HepG2 (cell line): Measurements from ENCODE around the gene INHBC. TPM values are rescaled to one million over a fixed set of nuclear protein-coding genes. Genes with fewer than 3 reads are reported as not detected.

Experiments
- BRCA1 ChIP-seq: sonication (generic); formaldehyde crosslinking; IDR thresholded peaks from 2 replicates; pipeline ENCODE4 v1.4.0; 2020; ENCODE audit warnings: missing genetic modification reagents
- ESRRA ChIP-seq: sonication (generic); formaldehyde crosslinking; IDR thresholded peaks from 2 replicates; pipeline ENCODE4 v1.5.1; 2020; ENCODE audit warnings: mild to moderate bottlenecking, low read depth, missing genetic modification reagents
- JDP2 ChIP-seq: sonication (generic); formaldehyde crosslinking; IDR thresholded peaks from 2 replicates; pipeline ENCODE4 v1.8.1; 2022; ENCODE audit warnings: missing genetic modification reagents, borderline replicate concordance
- PLRG1 ChIP-seq: fragments of 450-650 bp; conservative IDR thresholded peaks from 2 replicates; pipeline ENCODE4 v1.6.1; 2016
- RNF2 ChIP-seq: fragments of 450-650 bp; conservative IDR thresholded peaks from 2 replicates; pipeline ENCODE4 v1.6.1; 2016; ENCODE audit warnings: low read depth
- SPEN ChIP-seq: sonication (generic); formaldehyde crosslinking; IDR thresholded peaks from 2 replicates; pipeline ENCODE4 v1.5.1; 2020; ENCODE audit warnings: low read depth, mild to moderate bottlenecking, missing genetic modification reagents
- TARDBP ChIP-seq: sonication (generic); formaldehyde crosslinking; IDR thresholded peaks from 2 replicates; pipeline ENCODE4 v1.8.0; 2022; ENCODE audit warnings: mild to moderate bottlenecking, missing genetic modification reagents
- ZNF335 ChIP-seq: sonication (generic); formaldehyde crosslinking; IDR thresholded peaks from 2 replicates; pipeline ENCODE4 v1.4.0; 2020; ENCODE audit warnings: missing genetic modification reagents
- ZNF670 ChIP-seq: sonication (generic); formaldehyde crosslinking; IDR thresholded peaks from 2 replicates; pipeline ENCODE4 v1.8.0; 2022; ENCODE audit warnings: mild to moderate bottlenecking, missing genetic modification reagents, borderline replicate concordance
- polyA plus RNA-seq, 8 experiments: library from polyadenylated mRNA; depleted of rRNA in 3 of 8; stranded (reverse) in 7 of 8; unstranded in 1 of 8; fragments of >200 nt; fragmentation: Illumina TruSeq in 4 of 8; extraction: Trizol in 4 of 8; gene quantifications; 2 replicates each; pipeline versions ENCODE4 v1.2.1 to v1.2.3, GENCODE V29; 2011 to 2016; ENCODE audit warnings: low read depth in 4 of 8, missing spikeins in 1 of 8, mixed read lengths in 1 of 8; ENCODE audit not compliant: insufficient read depth in 1 of 8
- total RNA-seq, 5 experiments: library from RNA; depleted of rRNA; stranded (reverse); fragments of >200 nt; fragmentation: Illumina TruSeq; extraction: Trizol; gene quantifications; 2 replicates each; pipeline ENCODE4 v1.2.3, GENCODE V29; 2016; ENCODE audit warnings: low read depth in 1 of 5
- TF ChIP-seq, protein P1 (sequence below): sonication (generic); formaldehyde crosslinking; IDR thresholded peaks from 2 replicates; pipeline ENCODE4 v1.4.0; 2020; ENCODE audit warnings: missing genetic modification reagents, borderline replicate concordance
- TF ChIP-seq, protein P2 (sequence below): sonication (generic); formaldehyde crosslinking; IDR thresholded peaks from 2 replicates; pipeline ENCODE4 v1.8.0; 2023; ENCODE audit warnings: mild to moderate bottlenecking, missing genetic modification reagents
- TF ChIP-seq, protein P3 (sequence below): sonication (generic); formaldehyde crosslinking; IDR thresholded peaks from 2 replicates; pipeline ENCODE4 v1.5.0; 2020; ENCODE audit warnings: mild to moderate bottlenecking, missing genetic modification reagents, borderline replicate concordance
- TF ChIP-seq, protein P4 (sequence below): sonication (generic); formaldehyde crosslinking; IDR thresholded peaks from 2 replicates; pipeline ENCODE4 v1.5.1; 2020; ENCODE audit warnings: missing genetic modification reagents, mild to moderate bottlenecking, borderline replicate concordance
- TF ChIP-seq, protein P5 (sequence below): sonication (generic); formaldehyde crosslinking; IDR thresholded peaks from 2 replicates; pipeline ENCODE4 v1.4.0; 2020; ENCODE audit warnings: mild to moderate bottlenecking, missing genetic modification reagents
- TF ChIP-seq, protein P6 (sequence below): sonication (generic); formaldehyde crosslinking; IDR thresholded peaks from 2 replicates; pipeline ENCODE4 v1.4.0; 2020; ENCODE audit warnings: missing genetic modification reagents, borderline replicate concordance

The INHBC gene
- total and polyA plus RNA-seq, 2 of the 13 experiments (the other 11 are each of a cell fraction or from before 2014, with no cell fraction given) = 1.8 to 13.8 TPM

DNA sequence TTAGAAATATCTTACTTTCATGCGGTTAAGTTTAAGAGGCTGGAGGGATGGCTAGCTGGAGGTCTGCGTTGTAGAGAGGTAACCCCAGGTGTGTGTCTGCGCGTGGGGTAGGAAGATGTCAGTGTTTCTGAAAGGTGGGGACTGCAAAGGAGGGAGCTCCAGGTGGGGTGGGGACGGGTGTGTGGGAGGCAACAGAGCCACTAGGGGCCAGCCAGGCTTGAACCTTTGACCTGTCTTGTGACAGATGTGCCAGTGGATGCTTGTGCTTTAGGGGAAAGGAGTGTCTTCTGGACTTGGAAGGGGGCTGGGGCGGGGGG lies 25.8 kb downstream of the INHBC start (continued):
- TF ChIP-seq, protein P1, sequence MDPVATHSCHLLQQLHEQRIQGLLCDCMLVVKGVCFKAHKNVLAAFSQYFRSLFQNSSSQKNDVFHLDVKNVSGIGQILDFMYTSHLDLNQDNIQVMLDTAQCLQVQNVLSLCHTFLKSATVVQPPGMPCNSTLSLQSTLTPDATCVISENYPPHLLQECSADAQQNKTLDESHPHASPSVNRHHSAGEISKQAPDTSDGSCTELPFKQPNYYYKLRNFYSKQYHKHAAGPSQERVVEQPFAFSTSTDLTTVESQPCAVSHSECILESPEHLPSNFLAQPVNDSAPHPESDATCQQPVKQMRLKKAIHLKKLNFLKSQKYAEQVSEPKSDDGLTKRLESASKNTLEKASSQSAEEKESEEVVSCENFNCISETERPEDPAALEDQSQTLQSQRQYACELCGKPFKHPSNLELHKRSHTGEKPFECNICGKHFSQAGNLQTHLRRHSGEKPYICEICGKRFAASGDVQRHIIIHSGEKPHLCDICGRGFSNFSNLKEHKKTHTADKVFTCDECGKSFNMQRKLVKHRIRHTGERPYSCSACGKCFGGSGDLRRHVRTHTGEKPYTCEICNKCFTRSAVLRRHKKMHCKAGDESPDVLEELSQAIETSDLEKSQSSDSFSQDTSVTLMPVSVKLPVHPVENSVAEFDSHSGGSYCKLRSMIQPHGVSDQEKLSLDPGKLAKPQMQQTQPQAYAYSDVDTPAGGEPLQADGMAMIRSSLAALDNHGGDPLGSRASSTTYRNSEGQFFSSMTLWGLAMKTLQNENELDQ = no peak
- TF ChIP-seq SPEN (CRISPR knock-in tag) (no peak), TARDBP (no peak), JDP2 (CRISPR knock-in tag) (no peak), ZNF335 (CRISPR knock-in tag) (no peak), RNF2 (no peak), ZNF670 (CRISPR knock-in tag) (no peak), ESRRA (CRISPR knock-in tag) (no peak), PLRG1 (no peak), BRCA1 (CRISPR knock-in tag) (no peak)
- TF ChIP-seq, protein P2, sequence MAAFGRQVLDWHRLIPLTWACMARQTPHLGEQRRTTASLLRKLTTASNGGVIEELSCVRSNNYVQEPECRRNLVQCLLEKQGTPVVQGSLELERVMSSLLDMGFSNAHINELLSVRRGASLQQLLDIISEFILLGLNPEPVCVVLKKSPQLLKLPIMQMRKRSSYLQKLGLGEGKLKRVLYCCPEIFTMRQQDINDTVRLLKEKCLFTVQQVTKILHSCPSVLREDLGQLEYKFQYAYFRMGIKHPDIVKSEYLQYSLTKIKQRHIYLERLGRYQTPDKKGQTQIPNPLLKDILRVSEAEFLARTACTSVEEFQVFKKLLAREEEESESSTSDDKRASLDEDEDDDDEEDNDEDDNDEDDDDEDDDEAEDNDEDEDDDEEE (CRISPR knock-in tag) = no peak
- TF ChIP-seq, protein P3, sequence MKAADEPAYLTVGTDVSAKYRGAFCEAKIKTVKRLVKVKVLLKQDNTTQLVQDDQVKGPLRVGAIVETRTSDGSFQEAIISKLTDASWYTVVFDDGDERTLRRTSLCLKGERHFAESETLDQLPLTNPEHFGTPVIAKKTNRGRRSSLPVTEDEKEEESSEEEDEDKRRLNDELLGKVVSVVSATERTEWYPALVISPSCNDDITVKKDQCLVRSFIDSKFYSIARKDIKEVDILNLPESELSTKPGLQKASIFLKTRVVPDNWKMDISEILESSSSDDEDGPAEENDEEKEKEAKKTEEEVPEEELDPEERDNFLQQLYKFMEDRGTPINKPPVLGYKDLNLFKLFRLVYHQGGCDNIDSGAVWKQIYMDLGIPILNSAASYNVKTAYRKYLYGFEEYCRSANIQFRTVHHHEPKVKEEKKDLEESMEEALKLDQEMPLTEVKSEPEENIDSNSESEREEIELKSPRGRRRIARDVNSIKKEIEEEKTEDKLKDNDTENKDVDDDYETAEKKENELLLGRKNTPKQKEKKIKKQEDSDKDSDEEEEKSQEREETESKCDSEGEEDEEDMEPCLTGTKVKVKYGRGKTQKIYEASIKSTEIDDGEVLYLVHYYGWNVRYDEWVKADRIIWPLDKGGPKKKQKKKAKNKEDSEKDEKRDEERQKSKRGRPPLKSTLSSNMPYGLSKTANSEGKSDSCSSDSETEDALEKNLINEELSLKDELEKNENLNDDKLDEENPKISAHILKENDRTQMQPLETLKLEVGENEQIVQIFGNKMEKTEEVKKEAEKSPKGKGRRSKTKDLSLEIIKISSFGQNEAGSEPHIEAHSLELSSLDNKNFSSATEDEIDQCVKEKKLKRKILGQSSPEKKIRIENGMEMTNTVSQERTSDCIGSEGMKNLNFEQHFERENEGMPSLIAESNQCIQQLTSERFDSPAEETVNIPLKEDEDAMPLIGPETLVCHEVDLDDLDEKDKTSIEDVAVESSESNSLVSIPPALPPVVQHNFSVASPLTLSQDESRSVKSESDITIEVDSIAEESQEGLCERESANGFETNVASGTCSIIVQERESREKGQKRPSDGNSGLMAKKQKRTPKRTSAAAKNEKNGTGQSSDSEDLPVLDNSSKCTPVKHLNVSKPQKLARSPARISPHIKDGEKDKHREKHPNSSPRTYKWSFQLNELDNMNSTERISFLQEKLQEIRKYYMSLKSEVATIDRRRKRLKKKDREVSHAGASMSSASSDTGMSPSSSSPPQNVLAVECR (CRISPR knock-in tag) = no peak
- TF ChIP-seq, protein P4, sequence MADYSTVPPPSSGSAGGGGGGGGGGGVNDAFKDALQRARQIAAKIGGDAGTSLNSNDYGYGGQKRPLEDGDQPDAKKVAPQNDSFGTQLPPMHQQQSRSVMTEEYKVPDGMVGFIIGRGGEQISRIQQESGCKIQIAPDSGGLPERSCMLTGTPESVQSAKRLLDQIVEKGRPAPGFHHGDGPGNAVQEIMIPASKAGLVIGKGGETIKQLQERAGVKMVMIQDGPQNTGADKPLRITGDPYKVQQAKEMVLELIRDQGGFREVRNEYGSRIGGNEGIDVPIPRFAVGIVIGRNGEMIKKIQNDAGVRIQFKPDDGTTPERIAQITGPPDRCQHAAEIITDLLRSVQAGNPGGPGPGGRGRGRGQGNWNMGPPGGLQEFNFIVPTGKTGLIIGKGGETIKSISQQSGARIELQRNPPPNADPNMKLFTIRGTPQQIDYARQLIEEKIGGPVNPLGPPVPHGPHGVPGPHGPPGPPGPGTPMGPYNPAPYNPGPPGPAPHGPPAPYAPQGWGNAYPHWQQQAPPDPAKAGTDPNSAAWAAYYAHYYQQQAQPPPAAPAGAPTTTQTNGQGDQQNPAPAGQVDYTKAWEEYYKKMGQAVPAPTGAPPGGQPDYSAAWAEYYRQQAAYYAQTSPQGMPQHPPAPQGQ (CRISPR knock-in tag) = no peak
- TF ChIP-seq, protein P5, sequence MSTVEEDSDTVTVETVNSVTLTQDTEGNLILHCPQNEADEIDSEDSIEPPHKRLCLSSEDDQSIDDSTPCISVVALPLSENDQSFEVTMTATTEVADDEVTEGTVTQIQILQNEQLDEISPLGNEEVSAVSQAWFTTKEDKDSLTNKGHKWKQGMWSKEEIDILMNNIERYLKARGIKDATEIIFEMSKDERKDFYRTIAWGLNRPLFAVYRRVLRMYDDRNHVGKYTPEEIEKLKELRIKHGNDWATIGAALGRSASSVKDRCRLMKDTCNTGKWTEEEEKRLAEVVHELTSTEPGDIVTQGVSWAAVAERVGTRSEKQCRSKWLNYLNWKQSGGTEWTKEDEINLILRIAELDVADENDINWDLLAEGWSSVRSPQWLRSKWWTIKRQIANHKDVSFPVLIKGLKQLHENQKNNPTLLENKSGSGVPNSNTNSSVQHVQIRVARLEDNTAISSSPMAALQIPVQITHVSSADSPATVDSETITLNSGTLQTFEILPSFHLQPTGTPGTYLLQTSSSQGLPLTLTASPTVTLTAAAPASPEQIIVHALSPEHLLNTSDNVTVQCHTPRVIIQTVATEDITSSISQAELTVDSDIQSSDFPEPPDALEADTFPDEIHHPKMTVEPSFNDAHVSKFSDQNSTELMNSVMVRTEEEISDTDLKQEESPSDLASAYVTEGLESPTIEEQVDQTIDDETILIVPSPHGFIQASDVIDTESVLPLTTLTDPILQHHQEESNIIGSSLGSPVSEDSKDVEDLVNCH = no peak
- TF ChIP-seq, protein P6, sequence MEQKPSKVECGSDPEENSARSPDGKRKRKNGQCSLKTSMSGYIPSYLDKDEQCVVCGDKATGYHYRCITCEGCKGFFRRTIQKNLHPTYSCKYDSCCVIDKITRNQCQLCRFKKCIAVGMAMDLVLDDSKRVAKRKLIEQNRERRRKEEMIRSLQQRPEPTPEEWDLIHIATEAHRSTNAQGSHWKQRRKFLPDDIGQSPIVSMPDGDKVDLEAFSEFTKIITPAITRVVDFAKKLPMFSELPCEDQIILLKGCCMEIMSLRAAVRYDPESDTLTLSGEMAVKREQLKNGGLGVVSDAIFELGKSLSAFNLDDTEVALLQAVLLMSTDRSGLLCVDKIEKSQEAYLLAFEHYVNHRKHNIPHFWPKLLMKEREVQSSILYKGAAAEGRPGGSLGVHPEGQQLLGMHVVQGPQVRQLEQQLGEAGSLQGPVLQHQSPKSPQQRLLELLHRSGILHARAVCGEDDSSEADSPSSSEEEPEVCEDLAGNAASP (CRISPR knock-in tag) = no peak
